NK-92 (cell line): ENCODE data around the gene RPL36AL.
"Not testable (repeated sequence)": the region's sequence is repeated elsewhere in the genome, so short reads cannot be mapped to it uniquely, and the experiment has no call there.

Source experiments
- DNase-seq: peaks from one replicate; lab custom pipeline; 2025; ENCODE audit not compliant: unreplicated experiment; lab: John Stamatoyannopoulos, UW

The RPL36AL gene

GRCh38 chr14:49619730-49620129, 696 bp downstream of the RPL36AL start:
- no peak for DNase-seq

GRCh38 chr14:49619273-49619672, 1.2 kb downstream of the RPL36AL start:
- not testable (repeated sequence) for DNase-seq

GRCh38 chr14:49617852-49618519, 2.4 kb downstream of the RPL36AL start:
- DNase-seq = no peak

- no peak for DNase-seq
These were observed 4.7 kb downstream of the RPL36AL start for GRCh38 chr14:49615776-49616175.

GRCh38 chr14:49614196-49614595, 6.2 kb downstream of the RPL36AL start:
- DNase-seq = no peak

GRCh38 chr14:49612671-49613070, 7.8 kb downstream of the RPL36AL start:
- DNase-seq = no peak

GRCh38 chr14:49612251-49612650, 8.2 kb downstream of the RPL36AL start:
- DNase-seq = no peak

- DNase-seq = no peak
These were observed 12.8 kb downstream of the RPL36AL start for GRCh38 chr14:49607583-49607982.

GRCh38 chr14:49598485-49599300, 21.7 kb downstream of the RPL36AL start, which contains the start of gene LRR1:
Gene LRR1, plus strand, starts transcription at chr14:49598940. Its CDS starts 81 bp downstream, at chr14:49599021.
- DNase-seq = no peak

GRCh38 chr14:49598189-49598484, 22.3 kb downstream of the RPL36AL start:
- DNase-seq = no peak

GRCh38 chr14:49594347-49595091, 25.9 kb downstream of the RPL36AL start:
- no peak for DNase-seq

- no peak for DNase-seq
These were observed 27.4 kb downstream of the RPL36AL start for GRCh38 chr14:49593016-49593415.

- DNase-seq = no peak
These were observed 31.0 kb downstream of the RPL36AL start for GRCh38 chr14:49589387-49589786.

GRCh38 chr14:49586673-49587460, 33.6 kb downstream of the RPL36AL start:
- DNase-seq = no peak

GRCh38 chr14:49585803-49586672, 34.4 kb downstream of the RPL36AL start, which contains the start of gene RPS29:
Gene RPS29, minus strand, starts transcription at chr14:49586380. Its CDS starts 34 bp downstream, at chr14:49586346.
- peak; percentile 87 for DNase-seq

GRCh38 chr14:49584981-49585640, 35.3 kb downstream of the RPL36AL start:
- not testable (repeated sequence) for DNase-seq

- no peak for DNase-seq
These were observed 36.4 kb downstream of the RPL36AL start for GRCh38 chr14:49584058-49584457.

- no peak for DNase-seq
These were observed 36.8 kb downstream of the RPL36AL start for GRCh38 chr14:49583629-49584028.
